Vagina (tissue), 2 donors: ENCODE results near the gene TMEM54. TPM values are rescaled to one million over a fixed set of nuclear protein-coding genes. Genes with fewer than 3 reads are reported as not detected.

Experiments
- DNase-seq, 2 donors: peaks; one replicate each; pipeline ENCODE4 v3.0.0-alpha.2; 2017; ENCODE audit errors: extremely low spot score in 2 of 2
- H3K27ac ChIP-seq: fragments of 200-600 bp; sonication (generic); one replicate; pipeline ENCODE4 v1.5.1; 2019
- H3K27me3 ChIP-seq: fragments of 200-600 bp; sonication (generic); one replicate; pipeline ENCODE4 v1.5.1; 2019
- H3K36me3 ChIP-seq, 2 donors: fragments of 200-600 bp; sonication (generic); one replicate each; pipeline ENCODE4 v1.5.1; 2017 to 2019
- H3K4me1 ChIP-seq: fragments of 200-600 bp; sonication (generic); one replicate; pipeline ENCODE4 v1.5.1; 2019
- H3K4me3 ChIP-seq, 2 donors: fragments of 200-600 bp; sonication (generic); 1 replicate in 1 of 2; 2 replicates in 1 of 2; pipeline ENCODE4 v1.5.1; 2016 to 2019
- H3K9me3 ChIP-seq: fragments of 200-600 bp; sonication (generic); one replicate; pipeline ENCODE4 v1.5.1; 2019
- POLR2A ChIP-seq, 2 donors: fragments of 450-650 bp; IDR thresholded peaks; one replicate each; pipeline ENCODE4 v1.6.1; 2017; ENCODE audit warnings: antibody characterized with exemption in 2 of 2, mild to moderate bottlenecking in 2 of 2, moderate library complexity in 2 of 2
- POLR2AphosphoS5 ChIP-seq, 2 donors: sonication (generic); formaldehyde crosslinking; IDR thresholded peaks; one replicate each; pipeline ENCODE4 v1.9.0; 2017; ENCODE audit warnings: antibody characterized with exemption in 2 of 2, mild to moderate bottlenecking in 2 of 2, low read depth in 1 of 2; ENCODE audit not compliant: insufficient read depth in 1 of 2
- intact Hi-C: fragments of 100-400 bp; cut with DNase I; formaldehyde crosslinking; loops from one replicate; pipeline ENCODE4 v1.15.1; 2023
- total RNA-seq: library from RNA; depleted of rRNA; stranded (reverse); fragments of >200 nt; gene quantifications from one replicate; pipeline ENCODE4 v1.2.3, GENCODE V29; 2016
- TF ChIP-seq, protein P1 (sequence below), 3 experiments: fragments of 450-650 bp in 2 of 3; fragments of 200-600 bp in 1 of 3; sonication (generic) in 1 of 3; IDR thresholded peaks; one replicate each; pipeline ENCODE4 v1.5.1; 2017 to 2019; ENCODE audit warnings: antibody characterized with exemption in 3 of 3, mild to moderate bottlenecking in 2 of 3, moderate library complexity in 2 of 3

TMEM54 gene
- total RNA-seq, 1 donor from 2014 or later, result 36.1 TPM

- Histone ChIP-seq H3K27ac (no peak overlapping the region), H3K4me3 (no peak overlapping the region), H3K9me3 (no peaks in the 10 kb centered on the region), H3K27me3 (peaks cover 7% of the 10 kb centered on the region), H3K4me1 (peaks cover 33% of the 10 kb centered on the region), H3K36me3 (no peaks in the 10 kb centered on the region)
- DNase-seq, result no peak
- intact Hi-C loops, result no loop called here
- TF ChIP-seq, protein P1, sequence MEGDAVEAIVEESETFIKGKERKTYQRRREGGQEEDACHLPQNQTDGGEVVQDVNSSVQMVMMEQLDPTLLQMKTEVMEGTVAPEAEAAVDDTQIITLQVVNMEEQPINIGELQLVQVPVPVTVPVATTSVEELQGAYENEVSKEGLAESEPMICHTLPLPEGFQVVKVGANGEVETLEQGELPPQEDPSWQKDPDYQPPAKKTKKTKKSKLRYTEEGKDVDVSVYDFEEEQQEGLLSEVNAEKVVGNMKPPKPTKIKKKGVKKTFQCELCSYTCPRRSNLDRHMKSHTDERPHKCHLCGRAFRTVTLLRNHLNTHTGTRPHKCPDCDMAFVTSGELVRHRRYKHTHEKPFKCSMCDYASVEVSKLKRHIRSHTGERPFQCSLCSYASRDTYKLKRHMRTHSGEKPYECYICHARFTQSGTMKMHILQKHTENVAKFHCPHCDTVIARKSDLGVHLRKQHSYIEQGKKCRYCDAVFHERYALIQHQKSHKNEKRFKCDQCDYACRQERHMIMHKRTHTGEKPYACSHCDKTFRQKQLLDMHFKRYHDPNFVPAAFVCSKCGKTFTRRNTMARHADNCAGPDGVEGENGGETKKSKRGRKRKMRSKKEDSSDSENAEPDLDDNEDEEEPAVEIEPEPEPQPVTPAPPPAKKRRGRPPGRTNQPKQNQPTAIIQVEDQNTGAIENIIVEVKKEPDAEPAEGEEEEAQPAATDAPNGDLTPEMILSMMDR (IDR thresholded peaks at IDR 0.05), result no peak
- TF ChIP-seq POLR2A (IDR thresholded peaks at IDR 0.05) (no peak), POLR2AphosphoS5 (IDR thresholded peaks at IDR 0.05; ENCODE audit: insufficient read depth in 1 of 2, low read depth in 1 of 2) (no peak)
Observed at GRCh38 chr1:32890516-32891240, 10.5 kb downstream of the TMEM54 start.

- no peak for DNase-seq
- Histone ChIP-seq H3K27me3 (peaks cover 8% of the 10 kb centered on the region), H3K36me3 (no peaks in the 10 kb centered on the region)
Observed at GRCh38 chr1:32889731-32890278, 11.4 kb downstream of the TMEM54 start.

GRCh38 chr1:32888677-32889420 lies 12.3 kb downstream of the TMEM54 start:
- Histone ChIP-seq H3K9me3 (no peaks in the 10 kb centered on the region), H3K36me3 (no peaks in the 10 kb centered on the region), H3K4me3 (no peak overlapping the region), H3K27ac (no peak overlapping the region), H3K27me3 (peaks cover 8% of the 10 kb centered on the region), H3K4me1 (peaks cover 28% of the 10 kb centered on the region)
- no peak for DNase-seq
- intact Hi-C loops, result no loop called here
- TF ChIP-seq POLR2A (IDR thresholded peaks at IDR 0.05) (no peak), POLR2AphosphoS5 (IDR thresholded peaks at IDR 0.05; ENCODE audit: insufficient read depth in 1 of 2, low read depth in 1 of 2) (no peak)
- TF ChIP-seq, protein P1 (IDR thresholded peaks at IDR 0.05), result no peak

More at GRCh38 chr1:32889731-32890278, 11.4 kb downstream of the TMEM54 start:
- no peak overlapping the region for H3K4me3 ChIP-seq
- no peaks in the 10 kb centered on the region for H3K9me3 ChIP-seq
- H3K27ac ChIP-seq, result no peak overlapping the region
- TF ChIP-seq, protein P1 (IDR thresholded peaks at IDR 0.05), result no peak
- TF ChIP-seq POLR2A (IDR thresholded peaks at IDR 0.05) (no peak), POLR2AphosphoS5 (IDR thresholded peaks at IDR 0.05; ENCODE audit: insufficient read depth in 1 of 2, low read depth in 1 of 2) (no peak)
- H3K4me1 ChIP-seq, result peaks cover 33% of the 10 kb centered on the region
- intact Hi-C loops, result no loop called here

DNA sequence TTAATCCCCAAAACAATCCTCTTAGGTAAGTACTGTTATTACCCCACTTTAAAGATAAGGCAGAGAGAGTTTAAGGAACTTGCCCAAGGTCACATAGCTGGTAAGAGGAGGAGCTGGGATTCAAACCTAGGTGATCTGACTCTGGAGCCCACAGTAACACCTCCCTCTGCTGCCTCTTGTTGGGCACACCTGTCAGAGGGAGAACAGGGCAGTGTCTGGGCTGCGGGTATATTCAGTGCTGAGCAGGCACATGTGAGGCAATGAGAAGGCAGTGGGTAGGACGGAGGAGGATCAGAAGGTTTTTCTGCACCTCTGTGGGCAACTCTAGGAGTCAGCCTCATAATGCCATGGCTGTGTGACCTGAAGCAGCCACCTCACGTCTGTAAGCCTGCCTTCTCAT lies 13.1 kb downstream of the TMEM54 start:
- Histone ChIP-seq H3K27me3 (peaks cover 8% of the 10 kb centered on the region), H3K9me3 (no peaks in the 10 kb centered on the region)

More for the DNA sequence above, 13.1 kb downstream of the TMEM54 start:
- no peak for DNase-seq
- no peaks in the 10 kb centered on the region for H3K36me3 ChIP-seq
- no peak overlapping the region for H3K27ac ChIP-seq
- peaks cover 21% of the 10 kb centered on the region for H3K4me1 ChIP-seq
- no peak overlapping the region for H3K4me3 ChIP-seq
- TF ChIP-seq, protein P1 (IDR thresholded peaks at IDR 0.05), result no peak
- TF ChIP-seq POLR2A (IDR thresholded peaks at IDR 0.05) (no peak), POLR2AphosphoS5 (IDR thresholded peaks at IDR 0.05; ENCODE audit: insufficient read depth in 1 of 2, low read depth in 1 of 2) (no peak)
- intact Hi-C loops, result no loop called here
